ENCODE results near the gene RNU1-4.
"Not testable (repeated sequence)": the region's sequence is repeated elsewhere in the genome, so short reads cannot be mapped to it uniquely, and the experiment has no call there.

The RNU1-4 gene

GRCh38 chr1:16740047-16740964, at the start of gene RNU1-4:
RNU1-4 (plus strand) TSS chr1:16740516.
- not testable (repeated sequence) for DNase-seq (ENCODE audit: low spot score)

DNA sequence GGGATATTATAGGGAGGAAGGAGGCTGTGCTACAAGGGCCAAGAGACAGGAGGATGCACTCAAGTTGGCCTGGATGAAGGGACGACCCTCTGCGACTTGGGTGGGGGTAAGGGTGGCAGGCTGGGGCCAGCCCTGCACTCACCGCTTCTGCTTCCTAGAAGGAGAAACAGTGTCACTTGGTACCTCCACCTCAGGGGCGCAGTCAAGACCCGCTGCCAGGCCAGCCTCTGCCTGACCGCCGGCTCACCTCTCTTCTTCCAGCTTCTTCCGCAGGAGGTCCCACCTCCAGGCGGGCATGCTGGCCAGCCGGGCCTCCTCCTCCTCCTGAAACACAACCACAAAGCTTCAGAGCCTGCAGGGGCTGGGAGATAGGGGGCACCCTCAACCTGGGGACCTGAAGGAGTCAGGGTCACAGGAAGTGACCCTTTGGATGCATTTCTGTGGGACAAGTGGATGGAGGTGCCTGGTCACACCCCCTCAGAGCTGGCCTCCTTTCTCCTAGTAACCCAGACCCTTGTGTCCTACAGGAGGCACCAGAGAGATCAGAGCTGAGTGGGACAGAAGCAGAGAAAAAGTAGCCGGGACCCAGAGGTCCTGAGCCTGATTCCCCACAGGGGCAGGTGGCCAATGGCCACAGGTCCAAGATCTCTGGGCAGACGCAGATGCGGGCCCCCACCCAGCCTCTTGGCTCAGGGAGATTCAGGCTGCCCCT, 49.2 kb upstream of the RNU1-4 start:
- DNase-seq (ENCODE audit: low spot score), result not testable (repeated sequence)

DNA sequence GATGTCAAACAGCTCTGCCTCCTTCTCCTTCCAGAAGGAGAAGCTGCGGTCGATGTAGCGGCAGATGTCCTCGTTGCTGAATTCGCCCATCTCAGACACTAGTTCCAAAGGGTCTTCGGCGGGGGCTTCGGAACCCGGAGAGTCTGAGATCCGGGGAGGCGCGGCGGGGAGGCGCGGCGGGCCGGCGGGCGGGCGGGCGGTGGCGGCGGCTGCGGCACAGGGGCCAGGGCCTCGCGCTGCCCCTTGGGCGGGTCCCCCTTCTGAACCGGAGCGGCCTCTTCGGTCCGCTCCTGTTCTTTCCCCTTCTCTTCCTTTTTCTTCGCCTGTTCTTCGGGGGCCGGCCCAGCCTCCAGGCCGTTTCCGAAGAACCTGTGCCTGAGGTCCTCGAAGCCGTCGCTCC, 48.0 kb upstream of the RNU1-4 start:
- DNase-seq (ENCODE audit: low spot score), result not testable (repeated sequence)

- not testable (repeated sequence) for DNase-seq (ENCODE audit: low spot score)
Measured at GRCh38 chr1:16692717-16693448, 47.4 kb upstream of the RNU1-4 start.

- not testable (repeated sequence) for DNase-seq (ENCODE audit: low spot score)
Measured at GRCh38 chr1:16693449-16694307, 46.6 kb upstream of the RNU1-4 start.

DNA sequence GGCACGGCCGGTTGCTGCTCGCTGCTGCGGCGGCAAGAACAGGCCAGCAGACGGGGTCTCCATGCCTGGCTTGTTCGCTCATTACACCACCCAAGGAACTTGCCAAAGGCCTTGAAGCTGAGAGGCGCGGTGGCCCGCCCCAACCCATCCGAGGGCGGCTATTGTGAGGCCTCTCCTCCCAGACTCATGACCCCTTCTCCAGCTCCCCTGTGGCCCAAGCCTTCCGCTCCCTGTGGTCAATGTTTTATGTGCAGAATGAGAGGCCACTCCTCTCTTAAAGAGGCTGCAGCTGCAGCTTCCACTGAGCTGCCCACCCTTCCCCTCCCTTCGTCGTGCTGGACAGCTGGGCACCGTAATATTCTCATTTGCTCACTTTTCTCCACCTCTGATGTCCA, 46.0 kb upstream of the RNU1-4 start:
- DNase-seq (ENCODE audit: low spot score), result not testable (repeated sequence)

- not testable (repeated sequence) for DNase-seq (ENCODE audit: low spot score)
Measured at GRCh38 chr1:16696507-16697150, 43.7 kb upstream of the RNU1-4 start.

- not testable (repeated sequence) for DNase-seq (ENCODE audit: low spot score)
Measured at GRCh38 chr1:16697152-16697551, 43.2 kb upstream of the RNU1-4 start.

- DNase-seq (ENCODE audit: low spot score), result not testable (repeated sequence)
Measured at GRCh38 chr1:16699440-16699839, 40.9 kb upstream of the RNU1-4 start.

DNA sequence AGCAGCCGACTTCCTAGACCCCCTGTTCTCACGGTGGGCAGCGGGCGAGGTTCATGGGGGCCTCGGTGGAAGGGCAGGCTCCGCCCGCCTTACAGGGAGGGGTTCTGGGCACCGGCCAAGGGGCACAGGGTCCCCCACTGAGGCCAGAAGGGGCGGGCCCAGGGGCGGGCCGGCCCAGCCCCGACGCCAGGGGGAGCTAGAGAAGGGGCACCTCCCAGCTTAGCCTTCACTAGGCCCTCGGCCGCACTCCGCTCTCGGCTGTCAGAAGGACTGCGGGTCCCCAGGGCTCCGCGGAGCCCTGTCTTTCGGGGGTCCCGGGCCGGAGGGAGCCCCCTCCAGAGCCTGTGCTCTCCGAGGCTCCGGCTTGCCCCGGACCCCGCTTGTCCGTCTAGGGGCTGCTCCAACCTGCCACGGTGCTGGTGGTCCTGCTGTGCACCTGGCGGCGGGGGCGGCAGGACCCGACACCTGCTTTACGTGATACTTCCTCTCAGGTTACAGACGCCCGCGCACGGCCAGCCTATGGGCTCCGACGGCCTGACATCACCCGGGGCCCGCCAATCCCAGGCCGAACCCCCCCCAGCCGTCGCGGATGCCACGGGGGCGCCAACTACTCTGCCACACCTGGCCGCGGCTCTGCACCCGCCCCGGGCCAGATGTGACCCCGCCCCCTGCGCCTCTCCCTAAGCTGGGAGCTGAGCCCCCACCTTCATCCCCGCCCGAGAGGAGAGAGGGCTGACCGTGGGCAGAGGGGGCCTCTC, 40.0 kb upstream of the RNU1-4 start:
- not testable (repeated sequence) for DNase-seq (ENCODE audit: low spot score)

- DNase-seq (ENCODE audit: low spot score), result not testable (repeated sequence)
Measured at GRCh38 chr1:16701189-16701588, 39.1 kb upstream of the RNU1-4 start.

DNA sequence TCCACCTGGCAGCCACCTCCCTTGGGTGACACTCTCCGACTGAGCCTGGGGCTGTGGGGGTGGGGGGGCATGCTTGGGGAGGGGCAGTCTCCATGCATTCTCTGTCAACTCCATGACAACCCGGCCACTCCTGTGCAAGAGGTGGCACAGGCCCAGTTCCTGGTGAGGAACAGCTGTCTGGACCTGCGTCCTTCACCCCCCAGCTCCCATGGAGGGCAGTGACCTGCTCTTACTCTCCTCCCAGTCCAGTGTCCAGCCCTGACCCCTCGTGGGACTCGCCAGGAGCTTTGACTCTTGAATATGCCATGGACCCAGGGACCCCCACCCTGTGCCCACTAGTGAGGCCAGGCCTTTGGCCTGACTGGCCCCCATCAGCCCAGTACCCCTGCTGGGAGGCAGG, 38.0 kb upstream of the RNU1-4 start:
- not testable (repeated sequence) for DNase-seq (ENCODE audit: low spot score)

GRCh38 chr1:16703141-16703540, 37.2 kb upstream of the RNU1-4 start:
- DNase-seq (ENCODE audit: low spot score), result not testable (repeated sequence)

GRCh38 chr1:16703602-16704001, 36.7 kb upstream of the RNU1-4 start:
- not testable (repeated sequence) for DNase-seq (ENCODE audit: low spot score)

DNA sequence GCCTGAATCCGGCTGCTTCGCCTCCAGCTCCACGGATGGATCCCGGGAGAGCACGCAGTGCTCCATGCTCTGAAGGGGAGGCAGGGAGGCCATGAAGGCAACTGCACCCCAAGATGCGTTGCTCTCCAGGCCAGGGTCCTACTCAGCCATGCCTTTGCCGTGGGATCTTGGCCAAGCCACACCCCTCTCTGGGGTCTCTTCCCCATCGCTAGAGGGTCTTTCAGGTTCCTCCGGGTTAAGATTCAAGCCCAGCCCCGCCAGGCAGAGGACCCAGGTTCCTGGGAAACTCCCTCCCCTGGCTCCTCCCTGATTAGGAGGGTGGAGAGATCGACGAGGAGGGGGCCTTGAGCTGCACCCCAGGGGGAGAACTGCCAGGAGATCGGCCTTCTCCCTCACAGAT, 36.2 kb upstream of the RNU1-4 start:
- DNase-seq (ENCODE audit: low spot score), result not testable (repeated sequence)

DNA sequence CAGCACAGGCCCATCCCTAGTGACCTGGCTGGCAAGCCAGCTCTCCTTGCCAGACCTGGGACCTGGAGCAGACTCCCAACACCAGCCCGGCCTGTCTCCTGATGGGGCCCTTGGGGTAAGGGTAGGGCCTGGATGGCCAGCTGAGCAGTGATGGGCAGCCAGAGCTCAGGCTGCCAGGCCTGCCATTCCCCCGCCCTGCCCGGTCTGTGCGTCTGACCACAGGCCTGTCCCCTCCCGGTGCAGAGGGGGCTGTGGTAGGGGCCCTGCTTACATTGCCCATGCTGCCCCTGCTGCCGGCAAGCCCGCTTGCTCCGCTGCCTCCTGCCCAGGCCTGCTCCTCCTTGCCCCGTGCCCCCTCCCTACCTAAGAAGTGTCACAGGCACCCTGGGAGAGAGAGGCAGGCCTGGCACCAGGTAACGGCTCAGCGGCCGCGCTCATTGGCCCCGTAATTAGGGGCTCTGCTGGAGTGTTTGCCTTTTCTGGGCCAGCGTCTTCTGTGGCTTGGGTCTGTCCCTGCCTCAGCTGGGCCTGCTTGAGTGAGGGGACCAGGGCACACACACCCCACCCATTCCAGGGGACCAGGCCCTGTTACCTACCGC, 35.7 kb upstream of the RNU1-4 start:
- not testable (repeated sequence) for DNase-seq (ENCODE audit: low spot score)

GRCh38 chr1:16706302-16706701, 34.0 kb upstream of the RNU1-4 start:
- not testable (repeated sequence) for DNase-seq (ENCODE audit: low spot score)

- DNase-seq (ENCODE audit: low spot score), result not testable (repeated sequence)
Measured at GRCh38 chr1:16707130-16708093, 32.9 kb upstream of the RNU1-4 start.
